IPS DF 4.7 (cell line): Measurements from ENCODE around the gene STARD3.
"Not testable (repeated sequence)": the region's sequence is repeated elsewhere in the genome, so short reads cannot be mapped to it uniquely, and the experiment has no call there.

ENCODE experiments used
- DNase-seq: peaks from one replicate; pipeline ENCODE4 v3.0.0-alpha.2; 2013; ENCODE audit warnings: low spot score; ENCODE audit errors: extremely low read depth

Gene STARD3

GRCh38 chr17:39709998-39710964, 73.3 kb downstream of the STARD3 start:
- DNase-seq: no peak

DNA sequence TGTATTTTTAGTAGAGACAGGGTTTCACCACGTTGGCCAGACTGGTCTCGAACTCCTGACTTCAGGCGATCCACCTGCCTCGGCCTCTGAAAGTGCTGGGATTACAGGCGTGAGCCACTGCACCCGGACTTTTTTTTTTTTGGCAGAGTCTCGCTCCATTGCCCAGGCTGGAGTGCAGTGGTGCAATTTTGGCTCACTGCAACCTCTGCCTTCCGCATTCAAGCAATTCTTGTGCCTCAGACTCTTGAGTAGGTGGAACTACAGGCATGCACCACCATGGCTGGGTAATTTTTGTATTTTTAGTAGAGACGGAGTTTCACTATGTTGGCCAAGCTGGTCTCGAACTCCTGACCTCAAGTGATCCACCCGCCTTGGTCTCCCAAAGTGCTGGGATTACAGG, 74.1 kb downstream of the STARD3 start:
- DNase-seq: not testable (repeated sequence)

- DNase-seq: no peak
Observed at GRCh38 chr17:39711851-39712250, 74.9 kb downstream of the STARD3 start.
